ENCODE data around the gene AUH. TPM values are rescaled to one million over a fixed set of nuclear protein-coding genes. Genes with fewer than 3 reads are reported as not detected.

The AUH gene
- total RNA-seq, 1 donor from 2014 or later = 24.9 TPM

DNA sequence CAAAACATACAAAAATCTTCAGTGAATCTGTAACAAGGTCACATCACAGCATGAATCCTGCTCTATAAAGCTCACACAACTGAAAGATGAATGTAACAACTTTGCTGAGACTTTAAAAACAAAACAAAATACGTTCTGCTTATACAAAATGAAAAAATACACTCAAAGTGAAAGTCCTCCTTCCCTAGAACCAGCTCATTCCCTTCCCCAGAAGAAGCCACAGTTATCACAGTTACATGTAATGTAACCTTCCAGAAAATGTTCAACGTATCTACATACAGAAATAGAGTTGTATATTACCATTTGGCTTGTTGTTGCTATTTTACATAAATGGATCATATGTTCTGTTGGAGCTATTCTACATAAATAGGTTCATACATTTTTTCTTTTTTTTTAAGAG is 2.6 kb downstream of the AUH start:
- H3K27ac Mint-ChIP-seq = no peak overlapping the region

DNA sequence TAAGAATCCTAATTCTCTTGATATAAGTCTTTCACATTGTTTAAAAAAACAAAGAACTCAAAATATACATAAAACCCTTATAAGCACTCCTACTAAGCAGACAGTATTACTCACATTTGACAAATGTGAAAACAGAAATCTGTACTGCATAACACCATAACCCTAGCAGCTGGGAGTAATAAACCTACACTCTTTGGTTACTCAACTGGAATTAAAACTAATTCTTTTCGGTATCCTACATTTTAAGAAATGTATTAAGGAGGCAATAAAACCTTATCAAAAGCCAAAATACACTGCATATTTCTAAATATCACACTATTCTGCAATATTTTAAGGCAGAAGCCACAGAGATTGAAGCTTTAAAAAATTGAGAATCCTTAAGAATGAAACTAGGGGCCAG is 6.8 kb downstream of the AUH start:
- TF ChIP-seq, protein P1, sequence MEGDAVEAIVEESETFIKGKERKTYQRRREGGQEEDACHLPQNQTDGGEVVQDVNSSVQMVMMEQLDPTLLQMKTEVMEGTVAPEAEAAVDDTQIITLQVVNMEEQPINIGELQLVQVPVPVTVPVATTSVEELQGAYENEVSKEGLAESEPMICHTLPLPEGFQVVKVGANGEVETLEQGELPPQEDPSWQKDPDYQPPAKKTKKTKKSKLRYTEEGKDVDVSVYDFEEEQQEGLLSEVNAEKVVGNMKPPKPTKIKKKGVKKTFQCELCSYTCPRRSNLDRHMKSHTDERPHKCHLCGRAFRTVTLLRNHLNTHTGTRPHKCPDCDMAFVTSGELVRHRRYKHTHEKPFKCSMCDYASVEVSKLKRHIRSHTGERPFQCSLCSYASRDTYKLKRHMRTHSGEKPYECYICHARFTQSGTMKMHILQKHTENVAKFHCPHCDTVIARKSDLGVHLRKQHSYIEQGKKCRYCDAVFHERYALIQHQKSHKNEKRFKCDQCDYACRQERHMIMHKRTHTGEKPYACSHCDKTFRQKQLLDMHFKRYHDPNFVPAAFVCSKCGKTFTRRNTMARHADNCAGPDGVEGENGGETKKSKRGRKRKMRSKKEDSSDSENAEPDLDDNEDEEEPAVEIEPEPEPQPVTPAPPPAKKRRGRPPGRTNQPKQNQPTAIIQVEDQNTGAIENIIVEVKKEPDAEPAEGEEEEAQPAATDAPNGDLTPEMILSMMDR (IDR thresholded peaks at IDR 0.05; ENCODE audit: unreplicated experiment) = no peak
- H3K36me3 Mint-ChIP-seq (ENCODE audit: insufficient read depth) = peaks cover 10% of the 10 kb centered on the region
- peaks cover 5% of the 10 kb centered on the region for H3K4me1 Mint-ChIP-seq (ENCODE audit: low read depth)
- no peak overlapping the region for H3K27ac Mint-ChIP-seq
- no peak overlapping the region for H3K4me3 Mint-ChIP-seq (ENCODE audit: low read depth)
- no peaks in the 10 kb centered on the region for H3K27me3 Mint-ChIP-seq
- no peaks in the 10 kb centered on the region for H3K9me3 Mint-ChIP-seq (ENCODE audit: low read depth)
- DNase-seq (ENCODE audit: low spot score, unreplicated experiment) = no peak

More for the DNA sequence above, 2.6 kb downstream of the AUH start:
- Mint-ChIP-seq H3K4me3 (ENCODE audit: low read depth) (peak overlapping the region; percentile 16), H3K36me3 (ENCODE audit: insufficient read depth) (peaks cover 10% of the 10 kb centered on the region), H3K9me3 (ENCODE audit: low read depth) (no peaks in the 10 kb centered on the region), H3K27me3 (no peaks in the 10 kb centered on the region), H3K4me1 (ENCODE audit: low read depth) (peaks cover 18% of the 10 kb centered on the region)
- no peak for DNase-seq (ENCODE audit: low spot score, unreplicated experiment)
- TF ChIP-seq, protein P1 (IDR thresholded peaks at IDR 0.05; ENCODE audit: unreplicated experiment) = no peak

DNA sequence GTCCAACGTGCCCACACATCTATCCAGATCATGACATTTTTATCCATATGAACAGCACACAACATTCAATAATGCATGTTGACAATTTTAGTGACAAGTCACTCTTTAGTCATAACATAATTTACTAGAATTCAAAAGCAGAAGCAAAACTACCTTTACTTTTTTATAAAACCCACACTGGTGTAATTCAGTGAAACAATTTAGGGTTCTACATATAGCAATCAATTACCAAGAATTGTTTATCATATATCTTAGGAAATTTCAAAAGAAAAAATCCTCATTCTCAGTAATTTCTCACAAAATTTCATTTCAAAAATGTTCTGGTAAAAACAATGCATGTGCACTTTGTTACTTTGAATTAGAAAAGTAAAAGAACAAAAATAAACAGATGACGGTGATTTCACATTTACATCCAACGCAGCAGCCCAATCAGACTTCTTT is 12.6 kb downstream of the AUH start:
- peak overlapping the region; percentile 3 for H3K27ac Mint-ChIP-seq
- no peaks in the 10 kb centered on the region for H3K9me3 Mint-ChIP-seq (ENCODE audit: low read depth)
- H3K4me3 Mint-ChIP-seq (ENCODE audit: low read depth) = no peak overlapping the region
- peaks cover 3% of the 10 kb centered on the region for H3K36me3 Mint-ChIP-seq (ENCODE audit: insufficient read depth)
- H3K27me3 Mint-ChIP-seq = no peaks in the 10 kb centered on the region
- TF ChIP-seq, protein P1 (IDR thresholded peaks at IDR 0.05; ENCODE audit: unreplicated experiment) = no peak
- DNase-seq (ENCODE audit: low spot score, unreplicated experiment) = no peak
- no peaks in the 10 kb centered on the region for H3K4me1 Mint-ChIP-seq (ENCODE audit: low read depth)

DNA sequence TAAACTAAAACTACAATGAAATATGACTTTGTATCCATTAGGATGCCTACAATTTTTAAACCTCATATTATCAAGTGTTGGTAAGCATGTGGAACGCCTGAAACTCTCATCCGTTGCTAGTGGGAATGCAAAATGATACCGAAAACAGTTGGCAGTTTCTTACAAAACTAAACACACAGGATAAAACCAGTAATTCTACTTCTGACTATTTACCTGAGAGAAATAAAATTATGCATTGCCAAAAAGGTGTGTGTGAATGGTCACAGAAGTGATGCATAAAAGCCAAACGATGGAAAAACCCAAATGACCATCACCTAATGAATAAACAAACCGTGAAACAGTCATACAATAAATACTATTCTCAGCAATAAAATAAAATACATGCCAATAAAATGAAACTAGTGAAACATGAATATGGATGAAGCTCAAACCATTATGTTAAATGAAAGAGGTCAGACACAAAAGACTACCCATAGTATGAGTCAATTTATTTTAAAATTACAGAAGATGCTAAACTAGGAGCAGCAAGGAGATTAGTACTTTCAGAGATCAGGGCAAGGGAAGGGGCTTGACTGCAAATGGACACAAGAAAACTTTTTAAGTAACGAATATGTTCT is 13.4 kb downstream of the AUH start:
- Mint-ChIP-seq H3K27me3 (no peaks in the 10 kb centered on the region), H3K27ac (no peak overlapping the region), H3K4me1 (ENCODE audit: low read depth) (no peaks in the 10 kb centered on the region), H3K4me3 (ENCODE audit: low read depth) (no peak overlapping the region), H3K36me3 (ENCODE audit: insufficient read depth) (peaks cover 7% of the 10 kb centered on the region), H3K9me3 (ENCODE audit: low read depth) (no peaks in the 10 kb centered on the region)
- TF ChIP-seq, protein P1 (IDR thresholded peaks at IDR 0.05; ENCODE audit: unreplicated experiment) = no peak
- no peak for DNase-seq (ENCODE audit: low spot score, unreplicated experiment)

DNA sequence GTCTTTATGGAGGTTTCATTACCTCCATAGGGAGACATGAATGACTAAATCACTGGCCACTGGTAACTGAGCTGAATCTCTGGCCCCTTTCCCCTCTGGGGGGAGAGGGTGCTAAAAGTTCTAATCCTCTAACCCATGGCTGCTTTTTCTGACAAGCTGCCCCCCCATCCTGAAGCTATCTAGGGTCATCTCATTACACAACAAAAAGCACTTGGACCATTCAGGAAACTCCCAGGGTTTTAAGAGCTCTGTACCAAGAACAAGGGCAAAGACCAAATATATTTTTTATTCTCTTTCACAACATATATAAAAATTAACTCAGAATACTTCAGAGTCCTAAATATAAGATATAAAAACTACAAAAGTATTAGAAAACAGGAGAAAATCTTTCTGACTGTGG is 14.3 kb downstream of the AUH start:
- Mint-ChIP-seq H3K27me3 (no peaks in the 10 kb centered on the region), H3K4me3 (ENCODE audit: low read depth) (no peak overlapping the region), H3K27ac (no peak overlapping the region), H3K4me1 (ENCODE audit: low read depth) (peaks cover 4% of the 10 kb centered on the region), H3K9me3 (ENCODE audit: low read depth) (peaks cover 6% of the 10 kb centered on the region), H3K36me3 (ENCODE audit: insufficient read depth) (peaks cover 14% of the 10 kb centered on the region)
- TF ChIP-seq, protein P1 (IDR thresholded peaks at IDR 0.05; ENCODE audit: unreplicated experiment) = no peak
- no peak for DNase-seq (ENCODE audit: low spot score, unreplicated experiment)

Measured in progenitor cell of endocrine pancreas (in vitro differentiated cells).